Activated naive CD8-positive, alpha-beta T cell treated with anti-CD3 and anti-CD28 coated beads for 36 hours (primary cell): ENCODE measurements around the gene TNN. TPM values are rescaled to one million over a fixed set of nuclear protein-coding genes. Genes with fewer than 3 reads are reported as not detected.

Experiments
- DNase-seq: peaks from one replicate; pipeline ENCODE4 v3.0.0; 2021
- H3K27ac Mint-ChIP-seq: one replicate; pipeline ENCODE4 v1.8.0; 2022; ENCODE audit warnings: mild to moderate bottlenecking, moderate library complexity, mixed read lengths
- H3K27me3 Mint-ChIP-seq: one replicate; pipeline ENCODE4 v1.8.0; 2022; ENCODE audit warnings: mild to moderate bottlenecking, mixed read lengths
- H3K36me3 Mint-ChIP-seq: one replicate; pipeline ENCODE4 v1.8.0; 2021; ENCODE audit warnings: mild to moderate bottlenecking, mixed read lengths
- H3K4me1 Mint-ChIP-seq: one replicate; pipeline ENCODE4 v1.8.0; 2021; ENCODE audit warnings: mixed read lengths
- H3K4me3 Mint-ChIP-seq: one replicate; pipeline ENCODE4 v1.8.0; 2022; ENCODE audit warnings: mild to moderate bottlenecking, moderate library complexity, mixed read lengths
- H3K9me3 Mint-ChIP-seq: one replicate; pipeline ENCODE4 v1.8.0; 2022; ENCODE audit warnings: mixed read lengths
- total RNA-seq, 2 experiments: library from RNA; stranded (reverse); gene quantifications; one replicate each; pipeline ENCODE4 v1.2.3, GENCODE V29; 2021

Gene TNN
- total RNA-seq, 2 experiments from 2014 or later = 0.06 TPM; not detected in 1

- peaks cover 7% of the 10 kb centered on the region for H3K27me3 Mint-ChIP-seq
- peaks cover 13% of the 10 kb centered on the region for H3K4me1 Mint-ChIP-seq
- DNase-seq = no peak
- H3K36me3 Mint-ChIP-seq = peaks cover 19% of the 10 kb centered on the region
- H3K4me3 Mint-ChIP-seq = no peak overlapping the region
- no peak overlapping the region for H3K27ac Mint-ChIP-seq
- H3K9me3 Mint-ChIP-seq = no peaks in the 10 kb centered on the region
These were observed 90.5 kb downstream of the TNN start for GRCh38 chr1:175158170-175158591.

- no peak for DNase-seq
- H3K27ac Mint-ChIP-seq = no peak overlapping the region
- peaks cover 15% of the 10 kb centered on the region for H3K36me3 Mint-ChIP-seq
- no peak overlapping the region for H3K4me3 Mint-ChIP-seq
- H3K27me3 Mint-ChIP-seq = no peaks in the 10 kb centered on the region
- peaks cover 5% of the 10 kb centered on the region for H3K4me1 Mint-ChIP-seq
- H3K9me3 Mint-ChIP-seq = no peaks in the 10 kb centered on the region
These were observed 95.3 kb downstream of the TNN start for GRCh38 chr1:175162955-175163354.

- Mint-ChIP-seq H3K4me3 (no peak overlapping the region), H3K9me3 (no peaks in the 10 kb centered on the region), H3K36me3 (peaks cover 15% of the 10 kb centered on the region), H3K27me3 (no peaks in the 10 kb centered on the region), H3K4me1 (peaks cover 7% of the 10 kb centered on the region), H3K27ac (no peak overlapping the region)
- DNase-seq = no peak
These were observed 96.1 kb downstream of the TNN start for GRCh38 chr1:175163702-175164101.

GRCh38 chr1:175164751-175165150, 97.1 kb downstream of the TNN start:
- no peak for DNase-seq
- peaks cover 18% of the 10 kb centered on the region for H3K36me3 Mint-ChIP-seq
- H3K27me3 Mint-ChIP-seq = no peaks in the 10 kb centered on the region
- H3K9me3 Mint-ChIP-seq = no peaks in the 10 kb centered on the region
- H3K4me3 Mint-ChIP-seq = no peak overlapping the region
- H3K27ac Mint-ChIP-seq = no peak overlapping the region
- peaks cover 16% of the 10 kb centered on the region for H3K4me1 Mint-ChIP-seq

- Mint-ChIP-seq H3K9me3 (no peaks in the 10 kb centered on the region), H3K27ac (no peak overlapping the region), H3K27me3 (no peaks in the 10 kb centered on the region), H3K36me3 (peaks cover 27% of the 10 kb centered on the region), H3K4me3 (no peak overlapping the region), H3K4me1 (peaks cover 23% of the 10 kb centered on the region)
- no peak for DNase-seq
These were observed 99.1 kb downstream of the TNN start for GRCh38 chr1:175166746-175167145.

GRCh38 chr1:175167861-175168260, 100.2 kb downstream of the TNN start:
- peaks cover 27% of the 10 kb centered on the region for H3K36me3 Mint-ChIP-seq
- H3K4me3 Mint-ChIP-seq = no peak overlapping the region
- no peaks in the 10 kb centered on the region for H3K27me3 Mint-ChIP-seq
- H3K27ac Mint-ChIP-seq = no peak overlapping the region
- no peak for DNase-seq
- H3K4me1 Mint-ChIP-seq = peaks cover 26% of the 10 kb centered on the region
- H3K9me3 Mint-ChIP-seq = no peaks in the 10 kb centered on the region

- H3K36me3 Mint-ChIP-seq = peaks cover 28% of the 10 kb centered on the region
- no peak overlapping the region for H3K4me3 Mint-ChIP-seq
- H3K9me3 Mint-ChIP-seq = no peaks in the 10 kb centered on the region
- H3K27me3 Mint-ChIP-seq = no peaks in the 10 kb centered on the region
- no peak overlapping the region for H3K27ac Mint-ChIP-seq
- peaks cover 29% of the 10 kb centered on the region for H3K4me1 Mint-ChIP-seq
- DNase-seq = no peak
These were observed 101.1 kb downstream of the TNN start for GRCh38 chr1:175168782-175169181.

GRCh38 chr1:175169286-175170018, 101.8 kb downstream of the TNN start:
- Mint-ChIP-seq H3K9me3 (no peaks in the 10 kb centered on the region), H3K27me3 (no peaks in the 10 kb centered on the region), H3K36me3 (peaks cover 27% of the 10 kb centered on the region), H3K4me3 (no peak overlapping the region), H3K27ac (peak overlapping the region; percentile 6), H3K4me1 (peaks cover 34% of the 10 kb centered on the region)
- no peak for DNase-seq

GRCh38 chr1:175171036-175171913, 103.6 kb downstream of the TNN start:
- Mint-ChIP-seq H3K4me3 (no peak overlapping the region), H3K4me1 (peaks cover 40% of the 10 kb centered on the region), H3K36me3 (peaks cover 40% of the 10 kb centered on the region), H3K27me3 (no peaks in the 10 kb centered on the region), H3K27ac (no peak overlapping the region), H3K9me3 (no peaks in the 10 kb centered on the region)
- DNase-seq = no peak

GRCh38 chr1:175172503-175172902, 104.9 kb downstream of the TNN start:
- Mint-ChIP-seq H3K36me3 (peaks cover 49% of the 10 kb centered on the region), H3K4me3 (no peak overlapping the region), H3K4me1 (peaks cover 40% of the 10 kb centered on the region), H3K27ac (no peak overlapping the region), H3K9me3 (no peaks in the 10 kb centered on the region), H3K27me3 (no peaks in the 10 kb centered on the region)
- DNase-seq = no peak

GRCh38 chr1:175173531-175173930, 105.9 kb downstream of the TNN start:
- Mint-ChIP-seq H3K36me3 (peaks cover 46% of the 10 kb centered on the region), H3K4me1 (peaks cover 38% of the 10 kb centered on the region), H3K27ac (no peak overlapping the region), H3K27me3 (no peaks in the 10 kb centered on the region), H3K4me3 (no peak overlapping the region), H3K9me3 (no peaks in the 10 kb centered on the region)
- no peak for DNase-seq

- no peak overlapping the region for H3K4me3 Mint-ChIP-seq
- no peak for DNase-seq
- no peak overlapping the region for H3K27ac Mint-ChIP-seq
- H3K27me3 Mint-ChIP-seq = no peaks in the 10 kb centered on the region
- peaks cover 41% of the 10 kb centered on the region for H3K36me3 Mint-ChIP-seq
- H3K9me3 Mint-ChIP-seq = no peaks in the 10 kb centered on the region
- H3K4me1 Mint-ChIP-seq = peaks cover 38% of the 10 kb centered on the region
These were observed 106.9 kb downstream of the TNN start for GRCh38 chr1:175174309-175175102.

- H3K4me1 Mint-ChIP-seq = peaks cover 42% of the 10 kb centered on the region
- no peak overlapping the region for H3K4me3 Mint-ChIP-seq
- no peak overlapping the region for H3K27ac Mint-ChIP-seq
- H3K9me3 Mint-ChIP-seq = no peaks in the 10 kb centered on the region
- H3K27me3 Mint-ChIP-seq = no peaks in the 10 kb centered on the region
- H3K36me3 Mint-ChIP-seq = peaks cover 33% of the 10 kb centered on the region
- no peak for DNase-seq
These were observed 108.6 kb downstream of the TNN start for GRCh38 chr1:175176246-175176645.

- Mint-ChIP-seq H3K36me3 (peaks cover 36% of the 10 kb centered on the region), H3K9me3 (no peaks in the 10 kb centered on the region), H3K27me3 (no peaks in the 10 kb centered on the region), H3K4me1 (peaks cover 51% of the 10 kb centered on the region), H3K4me3 (no peak overlapping the region), H3K27ac (no peak overlapping the region)
- DNase-seq = no peak
These were observed 110.4 kb downstream of the TNN start for GRCh38 chr1:175178056-175178455.

GRCh38 chr1:175178456-175178855, 110.8 kb downstream of the TNN start:
- Mint-ChIP-seq H3K27ac (no peak overlapping the region), H3K4me1 (peaks cover 54% of the 10 kb centered on the region), H3K27me3 (no peaks in the 10 kb centered on the region), H3K4me3 (no peak overlapping the region), H3K9me3 (no peaks in the 10 kb centered on the region), H3K36me3 (peaks cover 39% of the 10 kb centered on the region)
- no peak for DNase-seq
